Islet of Langerhans (tissue), 1 donor: ENCODE measurements around the gene WDFY2.
A peak's percentile ranks its signal among the peaks of the same experiment; 100 is the strongest.
"Not testable (repeated sequence)": the region's sequence is repeated elsewhere in the genome, so short reads cannot be mapped to it uniquely, and the experiment has no call there.

Experiments
- FAIRE-seq: peaks from one replicate; lab custom pipeline; 2011; peaks lifted over from hg19 to GRCh38; lab: Jason Lieb, UNC

Gene WDFY2

DNA sequence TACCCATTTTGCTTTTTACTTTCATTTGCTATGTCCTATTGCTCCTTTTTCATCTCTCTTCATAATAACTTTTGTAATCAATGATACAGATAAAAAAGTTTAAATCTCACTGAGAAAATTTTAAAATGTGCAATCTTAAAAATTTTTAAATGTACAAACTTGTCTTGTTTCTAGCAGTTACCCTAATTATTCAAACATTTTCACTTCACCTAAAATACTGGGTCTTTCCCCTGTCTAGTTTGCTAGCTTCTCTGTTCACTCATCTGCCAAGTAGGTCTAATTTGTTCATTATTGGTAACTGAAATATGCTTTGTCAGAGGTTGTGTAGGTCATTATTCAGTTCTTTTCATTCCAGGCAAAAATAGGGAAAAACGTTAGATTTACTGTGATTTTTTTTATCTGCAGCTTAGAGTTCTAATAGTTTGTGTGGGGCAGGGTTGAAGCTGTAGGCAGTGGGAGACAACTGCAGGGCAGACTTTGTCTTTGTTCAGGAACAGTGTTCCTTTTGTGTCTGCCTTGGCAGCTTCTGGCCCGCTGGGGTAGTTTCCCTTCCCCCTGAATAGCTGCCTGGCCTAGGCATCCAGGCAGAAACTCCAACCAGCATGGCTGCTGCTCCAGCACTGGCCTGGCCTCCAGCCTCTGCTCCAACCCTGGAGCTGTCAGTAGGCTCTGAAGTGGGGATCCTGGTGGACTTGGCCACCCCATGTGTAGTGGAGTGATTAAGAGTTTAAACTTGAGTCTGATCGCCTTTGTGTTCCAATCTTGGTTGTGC is 48.5 kb downstream of the WDFY2 start:
- FAIRE-seq: peak; percentile 61

DNA sequence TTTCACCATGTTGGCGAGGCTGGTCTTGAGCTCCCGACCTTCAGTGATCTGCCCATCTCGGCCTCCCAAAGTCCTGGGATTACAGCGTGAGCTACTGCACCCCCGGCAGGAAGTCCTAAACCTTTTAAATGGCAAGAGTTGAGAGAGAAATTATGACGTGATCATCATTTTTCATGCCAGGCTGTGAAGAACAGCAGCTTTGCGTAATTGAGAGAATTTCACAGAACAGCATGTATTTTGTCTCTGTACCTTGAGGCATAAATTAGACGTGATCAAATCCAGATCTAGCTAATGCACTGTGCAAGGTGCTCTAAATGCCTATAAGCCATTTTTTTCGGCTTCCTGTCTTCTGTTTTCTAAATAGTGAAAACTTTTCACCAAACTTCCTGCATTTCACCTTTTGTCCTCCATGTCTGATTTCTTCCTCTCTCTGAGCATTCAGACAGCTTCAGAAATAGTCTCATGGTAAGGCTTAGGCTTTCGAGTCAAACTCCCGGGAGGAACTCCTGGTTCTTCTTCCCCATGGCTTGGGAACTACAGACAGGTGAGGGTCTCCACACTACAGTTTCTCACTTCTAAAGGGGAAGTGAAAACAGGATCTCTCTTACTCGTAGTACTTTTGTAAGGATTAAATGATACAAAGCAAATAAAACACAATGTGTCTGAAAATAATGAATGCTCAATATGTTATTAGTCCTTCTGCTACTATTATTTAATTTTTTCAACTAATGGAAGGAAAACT is 51.0 kb downstream of the WDFY2 start:
- peak; percentile 27 for FAIRE-seq

DNA sequence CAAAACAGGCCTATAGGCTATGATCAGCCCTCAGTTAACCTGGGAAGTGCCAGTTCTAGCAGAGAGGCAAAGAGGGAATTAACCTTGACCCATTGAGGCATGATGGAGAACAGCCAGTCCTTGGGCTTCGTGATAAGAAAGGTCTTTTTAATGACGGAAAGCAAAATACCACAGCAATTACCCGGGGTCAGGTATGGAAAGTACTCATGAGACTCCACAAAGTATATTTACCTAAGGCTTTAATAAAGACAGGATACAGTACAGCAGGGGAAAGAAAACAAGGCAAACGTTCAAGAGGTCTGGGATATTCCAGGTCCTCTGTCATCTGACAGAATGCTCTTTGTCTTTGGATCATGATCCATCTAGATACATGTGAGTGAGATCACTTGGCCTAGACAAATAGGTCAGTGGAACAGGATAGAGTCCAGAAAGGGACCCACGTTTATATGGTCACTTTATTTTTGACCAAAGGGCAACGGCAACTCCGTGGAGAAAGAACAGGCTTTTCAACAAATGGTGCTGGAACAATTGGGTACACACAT is 52.2 kb downstream of the WDFY2 start:
- FAIRE-seq: peak; percentile 96

DNA sequence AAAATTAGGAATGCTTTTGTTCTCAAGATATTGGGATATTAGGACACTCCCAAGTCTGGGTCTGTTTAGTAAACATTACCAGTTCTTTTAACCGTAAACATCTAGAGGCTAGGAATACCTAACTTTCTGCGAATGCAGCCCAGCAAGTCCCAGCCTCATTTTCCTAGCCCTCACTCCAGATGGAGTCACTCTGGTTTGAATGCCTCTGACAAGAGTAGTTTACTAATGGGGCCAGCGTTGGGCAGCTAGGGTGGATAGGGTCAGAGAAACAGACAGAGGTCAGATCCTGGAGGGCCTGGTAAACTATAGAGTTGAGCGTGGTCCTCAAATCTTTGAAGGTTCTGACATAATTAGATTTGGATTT is 53.6 kb downstream of the WDFY2 start:
- no peak for FAIRE-seq

DNA sequence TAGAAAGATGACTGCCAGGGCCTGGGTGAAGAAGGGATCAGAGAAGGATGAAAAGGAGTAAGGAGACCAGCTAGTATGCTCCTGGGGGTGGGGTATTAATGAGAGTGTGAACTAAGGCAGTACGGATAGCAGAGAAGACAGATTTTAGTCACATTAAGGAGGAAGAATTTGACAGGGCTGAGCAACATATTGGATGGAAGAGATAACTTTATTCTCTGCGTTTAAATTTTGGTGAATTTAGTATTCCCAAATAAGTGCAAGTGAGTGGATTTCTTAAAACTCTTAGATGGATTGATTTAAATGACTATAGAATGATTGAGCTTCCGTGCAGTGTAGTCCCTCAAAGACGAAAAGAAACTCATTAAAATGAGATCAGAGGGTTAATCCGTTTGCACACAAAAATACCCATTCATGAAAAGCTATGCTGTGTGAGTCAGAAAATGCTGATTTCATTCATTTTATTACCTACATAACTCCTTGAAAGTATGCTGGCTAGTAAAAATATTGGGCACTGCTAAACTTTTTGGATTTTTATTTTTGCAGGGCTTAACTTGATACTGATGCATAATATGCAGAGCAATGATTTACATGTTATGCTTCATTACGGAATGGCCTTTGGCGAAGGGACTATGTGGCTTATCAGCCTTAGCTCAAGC is 54.1 kb downstream of the WDFY2 start:
- FAIRE-seq: peak; percentile 49

DNA sequence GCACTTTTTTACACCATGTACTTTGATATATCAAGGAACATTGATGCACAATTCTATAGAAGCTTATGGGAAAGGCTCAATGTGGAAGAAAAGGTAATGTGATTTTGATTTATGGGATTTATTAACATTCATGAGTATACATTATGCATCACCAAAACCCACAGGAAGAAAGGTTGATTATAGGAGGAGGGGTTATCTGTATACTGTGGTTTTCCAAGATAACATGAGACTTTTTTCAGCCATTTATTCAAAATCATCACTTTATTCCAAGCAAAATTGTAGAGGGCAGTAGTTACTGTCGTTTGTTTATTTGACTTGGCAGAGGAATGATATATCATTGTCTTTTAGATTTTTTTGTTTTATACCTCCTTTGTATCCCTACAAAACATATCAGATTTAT is 54.9 kb downstream of the WDFY2 start:
- FAIRE-seq: no peak

DNA sequence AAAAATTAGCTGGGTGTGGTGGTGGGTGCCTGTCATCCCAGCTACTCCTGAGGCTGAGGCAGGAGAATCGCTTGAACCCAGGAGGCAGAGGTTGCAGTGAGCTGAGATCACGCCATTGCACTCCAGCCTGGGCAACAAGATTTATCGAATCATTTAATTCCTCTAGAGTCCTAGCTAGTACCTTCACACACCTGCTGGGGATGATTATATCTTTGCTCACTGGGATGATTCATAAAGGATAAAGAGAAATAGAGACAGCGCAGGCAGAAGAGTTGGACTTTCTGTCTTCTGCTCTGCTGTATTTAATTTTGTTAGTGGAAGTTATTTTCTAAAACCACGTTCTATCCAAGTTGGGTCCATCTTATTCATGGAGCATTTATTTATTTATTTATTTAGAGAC is 56.4 kb downstream of the WDFY2 start:
- FAIRE-seq: not testable (repeated sequence)

DNA sequence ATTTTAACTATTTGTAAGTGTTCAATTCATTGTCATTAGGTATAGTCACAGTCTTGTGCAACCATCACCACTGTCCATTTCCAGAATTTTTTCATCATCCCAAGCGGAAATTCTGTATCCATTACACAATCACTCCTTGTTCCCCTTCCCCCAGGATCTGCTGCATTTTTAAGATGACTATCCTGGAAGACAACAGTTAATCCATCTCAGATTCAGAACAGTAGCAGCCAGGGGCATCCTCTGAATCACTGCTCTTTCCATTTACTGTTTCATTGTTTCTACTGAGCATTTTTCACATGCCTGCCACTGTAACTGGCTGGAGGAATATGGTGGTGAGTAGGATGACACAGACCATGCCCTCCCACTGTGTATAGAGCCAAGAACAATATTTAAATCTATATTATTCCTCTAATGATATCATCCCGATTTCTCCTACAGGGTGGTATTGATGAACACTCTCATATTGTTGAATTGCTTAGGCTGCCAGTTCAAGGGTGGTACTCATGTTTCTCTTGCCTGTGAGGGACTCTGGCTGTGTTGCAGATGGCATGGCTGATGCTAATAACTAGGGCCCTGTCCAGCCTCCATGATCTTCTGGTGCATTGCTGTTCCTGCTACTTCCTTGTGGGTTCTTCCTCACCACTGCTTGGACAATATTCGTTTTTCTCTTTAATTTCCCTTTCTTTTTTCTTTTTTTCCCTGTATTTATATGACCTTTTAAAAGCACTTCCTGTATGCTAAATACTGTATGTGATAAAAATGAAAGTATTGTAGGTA is 59.0 kb downstream of the WDFY2 start:
- FAIRE-seq: no peak

DNA sequence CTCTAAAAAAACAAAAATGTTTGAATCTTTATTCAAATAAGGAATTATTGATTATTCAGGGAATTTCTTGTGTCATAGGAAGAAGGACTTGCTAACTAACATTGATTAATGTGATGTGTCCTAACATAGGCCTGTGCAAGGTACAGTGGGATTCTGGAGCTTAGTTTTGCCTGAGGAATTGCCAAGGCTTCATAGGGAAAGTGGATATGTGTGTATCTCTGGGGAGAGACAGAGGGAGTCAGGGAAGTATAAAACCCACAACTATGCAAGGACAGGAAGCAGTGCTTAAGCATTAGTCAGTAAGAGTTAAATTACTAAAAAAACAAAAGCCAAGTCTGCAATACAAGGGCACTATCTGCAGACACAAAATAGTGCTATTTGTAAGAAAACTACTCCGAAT is 59.6 kb downstream of the WDFY2 start:
- peak; percentile 43 for FAIRE-seq

DNA sequence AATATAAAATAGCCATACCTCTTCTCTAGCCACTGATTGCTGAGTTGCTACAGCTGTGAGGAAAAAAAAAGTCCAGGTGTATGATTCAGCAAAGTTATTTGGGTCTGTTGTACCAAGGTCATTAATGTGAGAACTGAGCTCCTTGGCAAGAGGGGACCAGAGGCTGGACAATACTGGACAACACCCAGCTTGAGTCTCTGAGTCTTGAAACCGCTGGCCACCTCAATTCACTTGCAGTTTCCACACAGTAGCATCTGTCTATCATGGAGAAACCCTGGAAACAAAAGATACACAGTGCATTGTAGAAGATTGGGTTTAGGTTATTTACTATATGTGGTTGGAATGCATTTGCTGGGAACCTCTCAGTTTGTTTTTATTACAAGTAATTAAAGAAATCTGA is 60.4 kb downstream of the WDFY2 start:
- FAIRE-seq: no peak

DNA sequence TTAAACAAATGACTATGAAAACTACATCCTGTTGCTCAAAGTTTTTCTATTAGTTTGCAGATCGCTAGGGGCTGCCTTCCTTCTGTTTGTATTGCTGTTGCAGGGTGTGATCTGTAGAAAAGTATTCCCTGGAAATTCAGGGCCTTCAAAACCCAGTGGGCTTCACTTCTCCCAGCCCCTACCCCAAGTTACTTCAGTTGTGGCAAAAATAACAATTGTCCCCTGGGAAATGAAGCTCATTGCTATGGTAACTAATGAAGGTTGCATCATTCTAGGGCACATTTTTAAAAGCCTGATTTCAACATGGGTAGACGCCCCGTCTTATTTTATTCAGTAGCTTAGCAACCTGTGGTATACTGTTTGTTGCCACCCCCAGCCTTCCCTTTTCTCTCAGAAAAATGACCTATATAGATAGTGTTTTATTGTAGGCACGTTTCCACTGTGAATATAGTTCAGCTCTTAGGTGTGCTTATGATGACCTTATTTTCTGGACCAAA is 60.9 kb downstream of the WDFY2 start:
- FAIRE-seq: no peak

DNA sequence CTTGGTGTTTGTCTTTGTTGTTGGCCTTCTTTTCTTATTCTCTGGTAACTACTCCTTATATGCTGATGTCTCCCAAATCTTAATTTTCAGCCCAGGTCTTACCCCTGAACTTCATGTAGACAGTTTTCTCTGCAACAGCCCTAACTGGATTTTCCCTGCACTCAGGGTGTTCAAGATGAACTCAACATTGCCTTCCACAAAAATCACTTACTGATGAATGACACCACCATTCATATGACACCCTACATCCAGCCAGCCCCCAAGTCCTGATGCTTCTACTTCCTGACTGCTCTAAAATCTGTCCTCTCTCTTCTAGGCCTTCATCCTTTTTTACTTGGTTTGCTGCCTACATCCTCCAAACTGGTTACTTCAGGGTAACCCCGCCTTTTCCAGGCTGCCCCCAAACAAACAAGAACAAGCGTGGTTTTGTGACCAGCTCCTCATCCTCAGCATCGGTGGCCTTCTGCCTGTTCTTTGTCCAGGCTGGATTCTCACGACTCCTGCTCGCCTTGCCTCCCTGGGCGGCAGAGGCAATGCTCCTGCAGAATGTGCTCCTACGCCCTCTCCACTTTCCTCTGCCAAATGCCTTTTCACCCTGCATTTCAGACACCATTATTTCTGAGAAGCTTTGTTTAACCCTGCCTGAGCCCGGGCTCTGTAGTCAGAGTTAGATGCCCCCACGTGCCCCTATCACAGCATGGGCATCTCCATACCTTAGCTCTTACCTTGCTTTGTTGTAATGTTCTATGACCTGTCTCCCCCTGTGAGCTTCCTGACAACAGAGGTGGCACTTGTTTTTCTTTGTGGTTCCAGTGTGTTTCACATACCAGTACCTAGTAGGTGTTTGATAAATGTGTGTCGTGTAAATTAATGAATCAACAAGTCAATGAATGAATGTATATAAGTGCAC is 61.8 kb downstream of the WDFY2 start:
- no peak for FAIRE-seq

DNA sequence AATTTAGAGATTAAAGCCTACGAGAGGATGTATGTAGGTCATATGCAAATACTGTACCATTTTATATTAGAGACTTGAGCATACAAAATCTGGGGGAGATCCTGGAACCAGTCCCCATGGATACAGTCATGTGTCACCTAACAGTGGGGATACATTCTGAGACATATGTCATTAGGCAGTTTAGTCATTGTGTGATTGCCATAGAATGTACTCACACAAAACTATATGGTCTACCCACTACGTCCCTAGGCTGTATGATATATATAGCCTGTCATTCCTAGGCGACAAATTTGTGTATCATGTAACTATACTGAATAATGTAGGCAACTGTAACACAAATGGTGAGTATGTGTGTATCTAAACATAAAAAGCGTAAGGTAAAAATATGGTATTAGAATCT is 62.8 kb downstream of the WDFY2 start:
- FAIRE-seq: no peak

DNA sequence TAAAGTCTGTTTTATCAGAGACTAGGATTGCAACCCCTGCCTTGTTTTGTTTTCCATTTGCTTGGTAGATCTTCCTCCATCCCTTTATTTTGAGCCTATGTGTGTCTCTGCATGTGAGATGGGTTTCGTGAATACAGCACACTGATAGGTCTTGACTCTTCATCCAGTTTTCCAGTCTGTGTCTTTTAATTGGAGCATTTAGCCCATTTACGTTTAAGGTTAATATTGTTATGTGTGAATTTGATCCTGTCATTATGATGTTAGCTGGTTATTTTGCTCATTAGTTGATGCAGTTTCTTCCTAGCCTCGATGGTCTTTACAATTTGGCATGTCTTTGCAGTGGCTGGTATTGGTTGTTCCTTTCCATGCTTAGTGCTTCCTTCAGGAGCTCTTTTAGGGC is 67.9 kb downstream of the WDFY2 start:
- not testable (repeated sequence) for FAIRE-seq

DNA sequence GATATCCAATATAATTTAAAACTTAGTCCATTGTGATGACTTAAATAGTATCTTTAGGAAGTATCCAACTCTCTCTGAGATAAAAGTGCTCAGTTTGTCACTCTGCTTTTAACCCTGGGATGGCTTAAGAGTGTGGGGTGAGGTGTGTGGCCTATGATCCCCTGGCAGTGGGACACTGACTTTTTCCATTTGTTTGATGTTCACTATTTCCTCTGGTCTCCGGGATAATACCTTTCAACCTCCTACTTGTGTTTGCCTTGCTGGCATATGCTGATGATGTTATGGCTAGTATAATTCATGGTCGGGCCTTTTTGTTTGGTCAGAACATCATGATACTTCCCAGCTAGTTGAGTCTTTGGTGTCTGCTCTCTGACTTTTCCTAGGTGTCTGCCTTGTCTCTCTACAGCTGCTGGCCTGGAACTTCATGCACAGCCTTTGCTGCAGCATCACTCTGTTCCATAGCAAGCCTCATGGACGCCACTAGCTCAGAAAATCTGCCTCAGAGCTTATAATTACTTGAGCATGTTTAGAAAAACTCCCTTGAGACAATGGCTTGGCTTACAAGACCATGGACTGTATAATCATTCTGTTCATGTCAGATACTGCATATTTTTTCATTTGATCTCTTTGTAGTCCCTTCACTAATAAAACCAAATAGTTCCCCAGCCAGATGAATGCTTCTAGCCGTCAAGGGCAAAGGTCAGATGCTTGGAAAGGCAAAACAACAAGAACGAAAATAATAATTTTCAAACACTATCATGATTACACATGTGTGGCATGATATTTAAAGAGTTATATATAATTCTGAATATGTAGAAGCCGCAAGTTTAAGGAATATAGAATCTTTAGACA is 75.2 kb downstream of the WDFY2 start:
- FAIRE-seq: no peak

DNA sequence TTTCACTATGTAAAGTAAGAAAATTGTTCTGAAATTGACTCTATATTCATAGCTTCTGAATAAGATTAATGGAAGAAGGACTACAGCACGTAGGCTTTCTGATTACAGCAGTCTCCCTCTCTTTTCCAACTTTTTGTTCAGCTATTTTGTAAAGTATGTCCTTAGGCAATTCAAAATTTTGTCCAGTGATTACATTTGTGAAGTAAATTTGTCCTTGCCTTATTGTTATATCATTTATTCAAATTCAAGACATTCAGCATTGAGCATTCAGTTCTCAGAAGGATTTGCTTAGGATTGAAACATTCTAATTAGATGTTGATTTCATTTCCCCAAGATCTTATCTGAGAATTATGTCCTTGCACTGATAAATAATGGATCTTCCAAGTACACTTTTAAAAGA is 76.6 kb downstream of the WDFY2 start:
- no peak for FAIRE-seq

DNA sequence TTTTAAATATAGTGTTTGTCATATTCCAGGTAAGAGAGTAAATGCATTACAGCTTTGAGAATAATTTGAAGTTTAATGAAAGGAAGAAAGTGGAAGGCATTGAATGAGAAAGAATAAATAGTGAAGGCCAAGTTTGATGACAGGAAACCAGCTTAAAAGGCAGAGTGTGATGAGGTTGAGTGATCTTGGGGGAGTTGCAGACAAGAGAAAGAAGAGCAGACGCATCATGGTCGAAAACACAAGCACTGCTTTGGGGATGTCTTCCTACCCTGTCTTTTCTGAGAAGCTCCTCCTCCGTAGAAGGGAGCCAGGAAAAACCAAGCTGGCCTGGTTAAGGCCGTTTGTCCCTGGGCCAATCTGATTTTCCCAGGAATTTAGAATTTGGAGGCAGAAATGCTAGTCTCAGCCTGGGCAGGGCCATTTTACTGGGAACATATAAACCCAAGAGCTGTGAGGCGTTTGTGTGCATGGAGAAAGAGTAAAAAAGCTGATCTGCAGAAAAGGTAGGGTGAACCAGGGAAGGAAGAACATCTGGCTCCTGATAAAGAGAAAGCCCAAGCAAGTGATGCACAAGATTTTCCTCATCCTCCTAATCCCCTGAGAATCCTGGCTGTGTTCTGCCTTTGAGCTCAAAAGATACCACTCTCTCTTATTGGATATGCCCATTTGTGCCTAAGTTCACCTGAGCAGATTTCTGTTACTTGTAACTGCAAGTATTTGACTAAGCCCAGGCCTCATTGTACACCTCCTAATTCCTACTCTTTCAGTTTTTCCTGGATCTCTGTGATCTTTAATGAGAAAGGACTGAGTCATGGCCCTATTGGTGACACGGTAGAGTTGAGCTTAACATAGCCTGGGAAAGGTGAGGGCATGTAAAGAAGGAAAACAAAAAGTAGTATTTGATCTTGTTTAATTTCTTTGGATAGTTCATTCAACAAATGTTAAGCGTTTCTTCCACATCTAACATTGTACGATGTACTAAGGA is 80.0 kb downstream of the WDFY2 start:
- no peak for FAIRE-seq

DNA sequence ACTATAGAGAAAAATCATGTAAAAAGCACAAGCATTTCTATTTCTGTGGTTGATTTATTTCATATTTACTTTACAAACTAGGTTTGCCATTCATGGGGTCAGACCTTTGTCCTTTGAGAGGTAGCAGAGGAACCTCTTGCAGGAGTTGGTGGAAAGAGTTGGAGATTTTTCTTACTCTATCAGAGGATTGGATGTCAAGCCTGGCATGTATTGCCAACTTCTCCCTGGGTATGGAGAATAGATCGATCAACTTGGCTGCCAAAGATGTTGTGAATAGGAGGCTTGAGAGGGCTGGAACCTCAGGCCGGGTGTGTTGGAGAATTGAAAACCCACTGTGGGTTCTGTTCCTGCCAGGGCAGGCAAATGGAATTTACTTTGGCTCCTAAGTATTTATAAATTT is 81.2 kb downstream of the WDFY2 start:
- no peak for FAIRE-seq

DNA sequence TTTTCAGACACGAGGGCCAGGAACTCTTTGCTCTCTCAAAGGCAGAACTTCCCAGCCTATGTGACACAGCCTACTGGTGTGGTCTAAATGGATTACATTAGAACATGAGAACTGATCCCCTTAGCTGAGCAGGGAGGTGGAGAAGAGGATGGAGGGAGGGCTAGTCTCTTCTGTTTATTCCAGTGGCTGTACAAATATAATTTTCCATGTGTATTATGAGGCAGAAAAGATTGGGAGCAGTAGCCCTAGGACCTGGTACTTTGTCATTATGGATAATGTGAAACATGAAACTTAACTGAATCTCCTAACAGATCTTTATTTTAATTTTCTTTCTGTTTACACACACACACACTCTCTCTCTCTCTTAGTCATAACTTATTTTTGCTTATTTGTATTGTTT is 82.1 kb downstream of the WDFY2 start:
- peak; percentile 76 for FAIRE-seq
